Activated CD4-positive, alpha-beta memory T cell treated with anti-CD3 and anti-CD28 coated beads, Interleukin-2, amount 10 ng/mL, durations not matched to agents 7 days and 5 days (primary cell): ENCODE data around the gene BUD31. TPM values are rescaled to one million over a fixed set of nuclear protein-coding genes. Genes with fewer than 3 reads are reported as not detected.

Experiments
- CTCF ChIA-PET: fragments of 350-600 bp; sonication (Branson Sonifier 250); formaldehyde crosslinking; loops from one replicate; lab custom pipeline; 2021; ENCODE audit warnings: antibody characterized with exemption, inconsistent platforms; lab: Charles Lee
- POLR2A ChIA-PET: fragments of 350-600 bp; sonication (Branson Sonifier 250); formaldehyde crosslinking; loops from one replicate; lab custom pipeline; 2021; ENCODE audit warnings: antibody characterized with exemption; lab: Charles Lee
- DNase-seq: peaks from one replicate; pipeline ENCODE4 v3.0.0-alpha.2; 2020
- H3K27ac Mint-ChIP-seq: one replicate; pipeline ENCODE4 v1.8.0; 2021; ENCODE audit warnings: mild to moderate bottlenecking, mixed read lengths
- H3K27me3 Mint-ChIP-seq: one replicate; pipeline ENCODE4 v1.8.0; 2021; ENCODE audit warnings: mixed read lengths
- H3K36me3 Mint-ChIP-seq: one replicate; pipeline ENCODE4 v1.8.0; 2021; ENCODE audit warnings: low read depth, mixed read lengths
- H3K4me1 Mint-ChIP-seq: one replicate; pipeline ENCODE4 v1.8.0; 2021; ENCODE audit warnings: mixed read lengths
- H3K4me3 Mint-ChIP-seq: one replicate; pipeline ENCODE4 v1.8.0; 2021; ENCODE audit warnings: mild to moderate bottlenecking, mixed read lengths
- H3K9me3 Mint-ChIP-seq: one replicate; pipeline ENCODE4 v1.8.0; 2021; ENCODE audit warnings: mixed read lengths
- total RNA-seq, 2 experiments: library from RNA; stranded (reverse); gene quantifications; one replicate each; pipeline ENCODE4 v1.2.3, GENCODE V29; 2021

Gene BUD31
- total RNA-seq, 2 experiments from 2014 or later = 104 to 106 TPM

DNA sequence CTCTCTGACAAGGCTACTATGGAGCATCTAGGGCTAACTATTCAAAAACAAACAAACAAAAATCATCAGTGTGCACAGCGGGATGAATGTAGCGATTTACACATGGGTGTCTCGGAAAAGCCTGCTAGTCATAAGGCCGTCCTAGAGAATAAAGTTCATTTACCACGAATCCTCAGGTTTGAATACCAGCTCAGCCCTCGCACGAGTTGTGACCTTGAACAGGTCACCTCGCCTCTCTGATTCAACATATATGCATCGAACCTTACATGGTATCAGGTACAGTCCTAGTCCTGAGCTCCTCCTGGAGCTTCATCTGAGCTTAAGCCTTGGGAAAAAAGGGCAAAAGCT lies 56.6 kb downstream of the BUD31 start:
- peaks cover 26% of the 10 kb centered on the region for H3K36me3 Mint-ChIP-seq
- peak overlapping the region; percentile 73 for H3K27ac Mint-ChIP-seq
- H3K4me3 Mint-ChIP-seq = peak overlapping the region; percentile 86
- H3K9me3 Mint-ChIP-seq = no peaks in the 10 kb centered on the region
- H3K4me1 Mint-ChIP-seq = peaks cover 30% of the 10 kb centered on the region
- H3K27me3 Mint-ChIP-seq = no peaks in the 10 kb centered on the region
- DNase-seq = no peak
- POLR2A ChIA-PET = interaction anchor here (0.9 to 3.7 kb wide), 14 partner anchors 9 to 159 kb away, joined by 3 to 21 read pairs (median 4); partner anchors contain the start of genes BUD31, ZKSCAN5, ZNF394 and ZNF655
- CTCF ChIA-PET = interaction anchor here (1.0 kb wide), 1 partner anchor 57 kb away, joined by 3 read pairs; the partner anchor contains the start of gene PDAP1

DNA sequence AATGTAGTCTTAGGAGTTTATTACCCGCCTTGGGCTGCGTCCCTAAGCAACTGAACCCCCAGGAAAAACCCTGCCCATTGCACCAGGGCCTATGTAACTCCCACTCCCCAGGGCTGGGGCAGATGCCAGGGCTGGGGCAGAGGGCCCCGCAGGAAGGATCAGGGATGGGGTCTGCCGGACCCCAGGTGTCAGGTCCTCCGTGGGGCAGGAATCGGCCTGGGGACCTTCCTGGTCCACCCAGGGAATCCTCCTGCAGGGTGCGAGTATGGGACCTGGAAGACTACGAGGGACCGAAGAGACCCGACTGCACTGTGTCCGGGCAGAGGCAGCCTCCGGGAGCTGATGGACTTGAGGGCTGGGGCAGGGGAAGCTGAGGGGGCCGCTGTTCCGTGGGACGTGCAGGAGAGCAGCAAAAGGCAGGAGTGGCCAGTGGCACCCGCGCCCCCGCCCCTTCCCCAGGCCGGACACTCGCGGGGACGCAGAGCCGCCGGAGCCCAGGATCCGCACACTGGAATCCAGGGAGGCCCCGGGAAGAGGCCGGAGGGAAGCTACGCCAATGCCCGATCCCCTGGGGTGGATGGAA lies 59.7 kb downstream of the BUD31 start:
- ChIA-PET CTCF (no interaction called here), POLR2A (interaction anchor here (1.0 kb wide), 1 partner anchor 37 kb away, joined by 5 read pairs; no protein-coding TSS in a partner anchor)
- Mint-ChIP-seq H3K4me1 (peaks cover 33% of the 10 kb centered on the region), H3K36me3 (peaks cover 20% of the 10 kb centered on the region), H3K27ac (no peak overlapping the region), H3K9me3 (no peaks in the 10 kb centered on the region), H3K27me3 (peaks cover 4% of the 10 kb centered on the region), H3K4me3 (no peak overlapping the region)
- DNase-seq = no peak

Other genes with a start within 250 kb of the BUD31 start
- gene KPNA7, start 200.9 kb upstream of the BUD31 start, total RNA-seq = not detected
- not detected for gene MYH16, start 136.1 kb upstream of the BUD31 start, total RNA-seq
- gene ARPC1A, start 83.1 kb upstream of the BUD31 start, total RNA-seq = 10 to 100 TPM; 63.8 to 68.9 TPM
- 100 to 1,000 TPM; 396 to 397 TPM for gene ARPC1B, start 34.2 kb upstream of the BUD31 start, total RNA-seq
- 100 to 1,000 TPM in 1 of 2 experiments, 10 to 100 TPM in 1; 93.8 to 103 TPM for gene PDAP1, start 372 bp upstream of the BUD31 start, total RNA-seq
- gene PTCD1, start 29.8 kb downstream of the BUD31 start, total RNA-seq = 1 to 10 TPM; 6.6 to 7.5 TPM
- 10 to 100 TPM; 64.1 to 66.2 TPM for gene CPSF4, start 30.0 kb downstream of the BUD31 start, total RNA-seq
- 100 to 1,000 TPM; 354 to 390 TPM for gene ATP5MF, start 57.2 kb downstream of the BUD31 start, total RNA-seq
- 10 to 100 TPM; 19.4 to 21.8 TPM for gene ZNF789, start 63.9 kb downstream of the BUD31 start, total RNA-seq
- gene ZNF394, start 91.3 kb downstream of the BUD31 start, total RNA-seq = 10 to 100 TPM; 64.4 to 65.3 TPM
- 10 to 100 TPM; 12.0 to 12.2 TPM for gene ZKSCAN5, start 95.7 kb downstream of the BUD31 start, total RNA-seq
- gene FAM200A, start 143.1 kb downstream of the BUD31 start, total RNA-seq = 1 to 10 TPM; 5.0 to 5.1 TPM
- 100 to 1,000 TPM; 102 to 103 TPM for gene ZNF655, start 149.7 kb downstream of the BUD31 start, total RNA-seq
- gene TMEM225B, start 189.3 kb downstream of the BUD31 start, total RNA-seq = 1 to 10 TPM; 1.3 to 1.9 TPM
- 10 to 100 TPM; 27.7 TPM for gene ZSCAN25, start 208.0 kb downstream of the BUD31 start, total RNA-seq